Uterus (tissue), 2 donors: ENCODE measurements around the gene USP34.

Source experiments
- CTCF ChIP-seq, 4 experiments: fragments of 200-600 bp in 2 of 4; fragments of 450-650 bp in 2 of 4; sonication (generic) in 2 of 4; IDR thresholded peaks; one replicate each; pipeline ENCODE4 v1.5.1; 2016 to 2019; ENCODE audit warnings: antibody characterized with exemption in 4 of 4, mild to moderate bottlenecking in 2 of 4, moderate library complexity in 1 of 4
- POLR2A ChIP-seq, 2 donors: fragments of 450-650 bp; IDR thresholded peaks; one replicate each; pipeline ENCODE4 v1.6.1; 2016; ENCODE audit warnings: antibody characterized with exemption in 2 of 2, mild to moderate bottlenecking in 1 of 2, moderate library complexity in 1 of 2

DNA sequence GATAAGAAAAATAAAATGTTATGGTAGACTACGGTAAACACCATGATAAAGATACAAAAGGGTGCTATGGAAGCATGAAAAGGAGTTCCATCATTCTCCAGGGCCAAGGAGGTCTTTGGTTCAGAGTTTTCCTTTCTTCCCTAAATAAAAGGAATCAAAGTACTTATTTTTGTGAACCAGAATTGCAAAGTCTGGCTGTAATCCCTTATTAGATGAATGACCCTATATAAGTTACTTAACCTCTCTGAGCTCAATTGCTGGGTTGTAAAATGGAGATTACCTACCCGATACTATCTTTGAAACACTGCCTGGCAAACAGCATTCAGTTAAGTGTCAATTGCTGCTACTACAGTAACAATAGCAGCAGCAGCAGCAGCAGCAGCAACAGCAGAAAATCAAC lies 218.9 kb downstream of the USP34 start:
- no peak for TF ChIP-seq POLR2A (IDR thresholded peaks at IDR 0.05)
- TF ChIP-seq CTCF (IDR thresholded peaks at IDR 0.05), result no peak
